Measurements from ENCODE around the gene HOXC10.

Gene HOXC10

DNA sequence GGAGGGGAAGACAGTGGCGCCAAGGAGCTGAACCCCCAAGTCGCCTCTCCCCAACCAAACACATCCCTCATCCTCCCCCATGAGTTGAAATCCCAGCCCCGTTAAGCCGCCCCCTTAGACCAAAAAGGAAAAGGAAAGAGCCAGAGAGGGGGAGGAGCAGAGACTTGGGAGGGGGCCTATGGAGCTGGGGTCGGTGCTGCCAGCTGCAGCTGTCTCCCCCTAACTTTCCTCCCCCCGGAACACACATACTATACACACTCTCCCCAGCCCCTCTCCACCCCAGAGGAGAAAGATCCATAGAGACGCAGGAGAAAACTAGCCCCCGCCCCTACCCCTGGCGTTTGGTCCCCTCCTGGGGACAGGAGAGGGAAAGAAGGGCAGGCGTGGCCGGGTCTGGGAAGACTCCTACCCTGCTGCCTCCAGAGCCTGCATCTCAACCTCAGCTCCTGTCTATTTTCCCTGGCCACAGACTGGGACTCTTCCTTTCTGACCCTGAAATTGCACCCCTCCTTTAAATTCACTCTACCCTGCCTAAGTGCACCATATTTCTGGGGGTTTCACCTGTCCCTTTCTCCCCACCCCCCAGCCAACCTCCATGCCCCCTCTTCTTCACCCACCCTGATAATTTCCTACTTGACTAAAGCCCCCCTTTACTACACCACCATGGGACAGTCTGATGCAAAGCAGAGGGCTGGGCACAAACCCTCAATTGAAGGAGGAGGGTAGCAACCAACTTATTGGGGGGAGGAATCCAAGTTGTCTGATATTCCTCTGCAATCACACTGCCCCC lies 13.4 kb downstream of the HOXC10 start:
- Histone ChIP-seq H3K27me3 (replicated peaks) (peaks cover 96% of the 10 kb centered on the region), H3K27ac (no peak overlapping the region), H3K4me3 (ENCODE audit: low read depth, low read length) (no peak overlapping the region), H3K36me3 (replicated peaks) (no peaks in the 10 kb centered on the region)
- no peak for DNase-seq
- TF ChIP-seq, protein P1, sequence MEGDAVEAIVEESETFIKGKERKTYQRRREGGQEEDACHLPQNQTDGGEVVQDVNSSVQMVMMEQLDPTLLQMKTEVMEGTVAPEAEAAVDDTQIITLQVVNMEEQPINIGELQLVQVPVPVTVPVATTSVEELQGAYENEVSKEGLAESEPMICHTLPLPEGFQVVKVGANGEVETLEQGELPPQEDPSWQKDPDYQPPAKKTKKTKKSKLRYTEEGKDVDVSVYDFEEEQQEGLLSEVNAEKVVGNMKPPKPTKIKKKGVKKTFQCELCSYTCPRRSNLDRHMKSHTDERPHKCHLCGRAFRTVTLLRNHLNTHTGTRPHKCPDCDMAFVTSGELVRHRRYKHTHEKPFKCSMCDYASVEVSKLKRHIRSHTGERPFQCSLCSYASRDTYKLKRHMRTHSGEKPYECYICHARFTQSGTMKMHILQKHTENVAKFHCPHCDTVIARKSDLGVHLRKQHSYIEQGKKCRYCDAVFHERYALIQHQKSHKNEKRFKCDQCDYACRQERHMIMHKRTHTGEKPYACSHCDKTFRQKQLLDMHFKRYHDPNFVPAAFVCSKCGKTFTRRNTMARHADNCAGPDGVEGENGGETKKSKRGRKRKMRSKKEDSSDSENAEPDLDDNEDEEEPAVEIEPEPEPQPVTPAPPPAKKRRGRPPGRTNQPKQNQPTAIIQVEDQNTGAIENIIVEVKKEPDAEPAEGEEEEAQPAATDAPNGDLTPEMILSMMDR (IDR thresholded peaks at IDR 0.05; ENCODE audit: low read depth, low read length, missing control alignments), result no peak
- in situ Hi-C loops (cut with HindIII; ENCODE audit: low pct_ligation_motif_present, low sequenced_read_pairs), result no loop called here

DNA sequence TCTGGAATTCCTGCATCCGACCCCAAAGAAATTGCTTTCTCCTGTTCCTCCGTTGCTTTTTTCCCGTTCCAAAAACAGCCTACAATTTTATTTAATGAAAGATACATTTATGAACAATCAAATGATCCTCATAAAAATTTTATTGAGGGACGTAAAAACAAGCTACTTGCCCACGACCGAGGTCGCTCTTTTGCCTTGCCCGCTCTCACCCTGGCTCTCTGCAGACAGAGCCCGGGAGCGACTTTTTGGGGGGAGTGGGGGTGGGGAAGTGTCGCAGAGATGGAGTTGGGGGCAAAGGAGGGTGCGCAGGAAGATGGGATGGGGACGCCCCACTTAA lies 13.9 kb downstream of the HOXC10 start:
- TF ChIP-seq, protein P1 (IDR thresholded peaks at IDR 0.05; ENCODE audit: low read depth, low read length, missing control alignments), result no peak
- in situ Hi-C loops (cut with HindIII; ENCODE audit: low pct_ligation_motif_present, low sequenced_read_pairs), result no loop called here
- Histone ChIP-seq H3K27ac (no peak overlapping the region), H3K4me3 (ENCODE audit: low read depth, low read length) (no peak overlapping the region), H3K36me3 (replicated peaks) (no peaks in the 10 kb centered on the region), H3K27me3 (replicated peaks) (peaks cover 95% of the 10 kb centered on the region)
- DNase-seq, result no peak

DNA sequence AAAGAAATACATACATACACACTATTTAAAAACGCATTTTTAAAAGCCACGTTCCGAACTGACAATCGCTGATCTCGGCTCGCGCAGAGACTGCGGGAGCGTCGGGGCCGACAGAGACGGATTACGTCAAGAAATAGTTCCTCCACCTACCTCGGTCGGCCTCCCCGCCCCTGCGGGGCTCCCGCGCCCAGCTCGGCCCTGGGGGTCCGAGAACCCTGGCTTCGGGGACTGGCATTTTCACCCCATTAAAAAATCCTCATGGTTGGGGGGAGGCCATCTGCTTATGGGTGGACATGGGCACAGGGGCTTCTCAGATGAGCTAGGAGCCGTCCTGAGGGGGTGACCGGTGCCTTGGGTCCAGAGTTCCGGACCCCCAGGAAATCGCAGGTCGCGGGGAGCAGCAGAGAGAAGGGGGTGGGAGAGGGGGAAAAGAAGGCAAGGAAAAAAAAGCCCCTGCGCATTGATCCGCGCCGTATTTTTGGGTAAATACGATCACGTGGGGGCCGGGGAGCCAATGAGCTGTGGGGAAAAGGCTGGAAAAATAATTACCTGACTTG lies 14.7 kb downstream of the HOXC10 start:
- H3K4me3 ChIP-seq (ENCODE audit: low read depth, low read length), result no peak overlapping the region
- H3K27ac ChIP-seq, result no peak overlapping the region
- DNase-seq, result no peak
- H3K27me3 ChIP-seq (replicated peaks), result peaks cover 95% of the 10 kb centered on the region
- TF ChIP-seq, protein P1 (IDR thresholded peaks at IDR 0.05; ENCODE audit: low read depth, low read length, missing control alignments), result no peak
- in situ Hi-C loops (cut with HindIII; ENCODE audit: low pct_ligation_motif_present, low sequenced_read_pairs), result loop anchor here (25.0 kb wide), 1 partner anchor 213 kb away; no protein-coding TSS in a partner anchor
- no peaks in the 10 kb centered on the region for H3K36me3 ChIP-seq (replicated peaks)

DNA sequence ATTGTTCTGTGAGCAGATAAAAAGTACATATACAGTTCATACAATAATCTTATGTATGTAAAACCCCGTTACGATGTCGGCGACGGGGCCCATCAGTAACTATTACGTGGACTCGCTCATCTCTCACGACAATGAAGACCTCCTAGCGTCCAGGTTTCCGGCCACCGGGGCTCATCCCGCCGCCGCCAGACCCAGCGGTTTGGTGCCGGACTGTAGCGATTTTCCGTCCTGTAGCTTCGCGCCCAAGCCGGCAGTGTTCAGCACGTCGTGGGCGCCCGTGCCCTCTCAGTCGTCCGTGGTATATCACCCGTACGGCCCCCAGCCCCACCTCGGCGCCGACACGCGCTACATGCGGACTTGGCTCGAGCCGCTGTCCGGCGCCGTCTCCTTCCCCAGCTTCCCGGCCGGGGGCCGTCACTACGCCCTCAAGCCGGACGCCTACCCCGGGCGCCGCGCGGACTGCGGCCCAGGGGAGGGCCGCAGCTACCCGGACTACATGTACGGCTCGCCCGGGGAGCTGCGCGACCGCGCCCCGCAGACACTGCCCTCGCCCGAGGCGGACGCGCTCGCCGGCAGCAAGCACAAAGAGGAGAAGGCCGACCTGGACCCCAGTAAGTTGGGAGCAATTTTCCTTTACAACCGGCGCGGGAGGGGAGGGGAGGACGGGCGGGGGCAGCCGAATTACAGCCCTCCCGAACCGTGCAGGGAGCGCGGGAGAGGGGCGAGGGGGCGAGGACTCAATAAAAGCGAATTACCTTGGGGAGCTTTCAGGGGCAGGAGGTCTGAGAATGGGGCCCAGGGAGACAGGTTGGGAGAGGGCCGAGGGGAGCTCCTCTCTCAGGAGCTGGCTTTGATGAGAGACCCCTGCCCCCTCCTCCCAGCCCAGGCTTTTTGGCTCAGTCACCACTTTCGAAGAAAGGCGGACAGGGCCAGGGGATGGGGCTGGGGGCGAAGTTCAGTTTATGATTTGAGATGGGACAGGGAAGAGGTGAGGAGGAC lies 15.5 kb downstream of the HOXC10 start, which contains the start of gene HOXC9:
Gene HOXC9, plus strand, starts transcription at position 46 of the 999 bp plus-strand sequence. Its CDS starts 28 bp downstream, at position 74.
- no peaks in the 10 kb centered on the region for H3K36me3 ChIP-seq (replicated peaks)
- TF ChIP-seq, protein P1 (IDR thresholded peaks at IDR 0.05; ENCODE audit: low read depth, low read length, missing control alignments), result no peak
- DNase-seq, result no peak
- no peak within 1 kb of the TSS for H3K4me3 ChIP-seq (ENCODE audit: low read depth, low read length)
- H3K27ac ChIP-seq, result no peak within 1 kb of the TSS
- H3K27me3 ChIP-seq (replicated peaks), result peaks cover 95% of the 10 kb centered on the region
- in situ Hi-C loops (cut with HindIII; ENCODE audit: low pct_ligation_motif_present, low sequenced_read_pairs), result loop anchor here (25.0 kb wide), 1 partner anchor 212 kb away; no protein-coding TSS in a partner anchor

DNA sequence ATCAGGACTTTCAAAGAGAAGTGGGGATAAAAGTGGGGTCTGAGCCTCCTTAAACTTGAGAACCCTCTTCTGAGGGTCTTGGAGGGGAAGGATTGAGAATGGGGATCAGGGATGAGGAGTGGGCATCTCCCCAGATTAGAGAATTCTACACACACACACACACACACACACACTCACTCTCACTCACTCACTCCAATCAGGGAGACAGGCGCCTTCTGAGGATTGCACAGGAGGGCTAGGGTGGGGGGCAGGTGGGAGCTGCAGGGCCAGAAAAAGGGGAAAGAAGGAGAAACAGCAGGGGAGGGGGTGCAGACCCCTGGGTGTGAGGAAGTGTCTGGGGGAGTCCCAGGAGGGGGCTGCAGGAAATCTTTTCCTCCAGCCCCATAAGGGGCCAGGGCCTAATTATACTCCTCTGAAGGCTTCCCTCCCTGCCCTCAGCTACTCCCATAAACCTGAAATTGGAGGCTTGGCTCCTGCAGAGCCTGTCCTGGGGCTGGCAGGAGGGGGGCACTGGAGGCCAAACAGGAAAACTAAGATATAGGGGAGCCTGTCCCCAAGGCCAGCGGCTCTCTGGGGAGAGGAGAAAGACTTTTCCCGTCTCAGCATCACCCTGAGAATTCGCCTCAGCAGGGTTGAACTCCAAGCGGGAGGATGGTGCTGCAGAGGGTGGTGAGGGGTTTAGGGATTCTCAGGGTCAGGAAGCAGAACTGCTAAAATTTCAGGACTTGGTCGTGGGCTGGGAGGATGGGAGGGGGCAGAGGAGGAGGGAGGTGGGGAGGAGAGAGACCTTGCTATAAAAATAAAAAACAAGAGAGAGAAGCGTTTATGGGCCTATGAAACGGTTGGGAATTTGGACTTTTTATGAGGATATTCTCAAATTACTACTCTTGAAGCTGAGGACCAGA lies 16.6 kb downstream of the HOXC10 start:
- peaks cover 93% of the 10 kb centered on the region for H3K27me3 ChIP-seq (replicated peaks)
- TF ChIP-seq, protein P1 (IDR thresholded peaks at IDR 0.05; ENCODE audit: low read depth, low read length, missing control alignments), result no peak
- no peak overlapping the region for H3K27ac ChIP-seq
- in situ Hi-C loops (cut with HindIII; ENCODE audit: low pct_ligation_motif_present, low sequenced_read_pairs), result loop anchor here (25.0 kb wide), 1 partner anchor 211 kb away; no protein-coding TSS in a partner anchor
- DNase-seq, result no peak
- no peaks in the 10 kb centered on the region for H3K36me3 ChIP-seq (replicated peaks)
- H3K4me3 ChIP-seq (ENCODE audit: low read depth, low read length), result no peak overlapping the region
